Gastroesophageal sphincter (tissue), 4 donors: ENCODE data around the gene EVC2. TPM values are rescaled to one million over a fixed set of nuclear protein-coding genes. Genes with fewer than 3 reads are reported as not detected.

ENCODE experiments used
- ATAC-seq: fragments of 150-250 bp; one replicate; pipeline ENCODE4 v1.9.1; 2016; ENCODE audit warnings: mild to moderate bottlenecking, moderate library complexity
- H3K27ac ChIP-seq, 4 donors: fragments of 200-600 bp; sonication (generic) in 3 of 4; 1 replicate in 3 of 4; 2 replicates in 1 of 4; pipeline ENCODE4 v1.5.1; 2016 to 2019
- H3K27me3 ChIP-seq: fragments of 200-600 bp; sonication (generic); one replicate; pipeline ENCODE4 v1.5.1; 2019
- H3K36me3 ChIP-seq, 2 donors: fragments of 200-600 bp; sonication (generic); one replicate each; pipeline ENCODE4 v1.5.1; 2019; ENCODE audit warnings: control low read depth in 1 of 2
- H3K4me1 ChIP-seq, 3 donors: fragments of 200-600 bp; sonication (generic); 1 replicate in 2 of 3; 2 replicates in 1 of 3; pipeline ENCODE4 v1.5.1; 2016 to 2019; ENCODE audit warnings: control low read depth in 2 of 3
- H3K4me3 ChIP-seq, 2 donors: fragments of 200-600 bp; sonication (generic); one replicate each; pipeline ENCODE4 v1.5.1; 2019; ENCODE audit warnings: mild to moderate bottlenecking in 1 of 2, moderate library complexity in 1 of 2
- H3K9me3 ChIP-seq, 3 donors: fragments of 200-600 bp; sonication (generic); one replicate each; pipeline ENCODE4 v1.5.1; 2017 to 2019; ENCODE audit warnings: control low read depth in 2 of 3
- EP300 ChIP-seq: sonication (generic); formaldehyde crosslinking; IDR thresholded peaks from one replicate; pipeline ENCODE4 v1.6.1; 2017; ENCODE audit warnings: antibody characterized with exemption, mild to moderate bottlenecking
- POLR2A ChIP-seq, 2 donors: fragments of 450-650 bp; IDR thresholded peaks; one replicate each; pipeline ENCODE4 v1.6.1; 2017; ENCODE audit warnings: antibody characterized with exemption in 2 of 2, mild to moderate bottlenecking in 2 of 2, moderate library complexity in 1 of 2
- POLR2AphosphoS5 ChIP-seq: sonication (generic); formaldehyde crosslinking; IDR thresholded peaks from one replicate; pipeline ENCODE4 v1.6.1; 2017; ENCODE audit warnings: antibody characterized with exemption
- WGBS, 2 donors: methylation state at CpG; one replicate each; pipeline ENCODE4 v1.1.5; 2018; ENCODE audit warnings: low coverage in 1 of 2; 5-methylcytosine and 5-hydroxymethylcytosine counted together
- total RNA-seq, 4 donors: library from RNA; depleted of rRNA; stranded (reverse); fragments of >200 nt; gene quantifications; one replicate each; pipeline ENCODE4 v1.1.0, GENCODE V29; 2016
- TF ChIP-seq, protein P1 (sequence below), 4 experiments: fragments of 200-600 bp in 2 of 4; fragments of 450-650 bp in 2 of 4; sonication (generic) in 1 of 4; IDR thresholded peaks; one replicate each; pipeline ENCODE4 v1.5.1; 2017 to 2019; ENCODE audit warnings: antibody characterized with exemption in 4 of 4, mild to moderate bottlenecking in 2 of 4, moderate library complexity in 2 of 4

EVC2 gene
- total RNA-seq, 4 donors from 2014 or later, result 9.3 to 16.3 (median 12.4) TPM

DNA sequence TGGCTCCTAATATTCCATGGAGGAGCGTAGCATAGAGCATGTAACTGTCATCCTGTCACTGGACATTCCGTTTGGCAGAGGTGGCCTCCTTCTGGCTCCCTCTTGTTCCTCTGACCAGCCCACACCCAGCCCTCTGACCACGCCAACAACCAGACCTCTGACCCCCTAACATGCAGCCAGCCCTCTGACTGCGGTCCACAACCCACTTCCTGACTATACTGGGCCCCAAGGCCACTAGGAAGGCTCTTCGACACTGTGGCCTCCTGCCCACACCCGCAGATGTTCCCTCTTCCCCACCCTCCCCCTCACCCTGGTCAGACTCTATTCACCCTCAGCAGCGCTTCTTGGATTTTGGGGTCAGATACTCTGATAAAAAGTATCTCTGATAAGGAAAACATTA is 141.4 kb downstream of the EVC2 start:
- 67 to 100% methylated on average over 1 to 6 of the region's 7 CpGs for WGBS, 2 donors
- H3K4me1 ChIP-seq, result no peaks in the 10 kb centered on the region
- H3K36me3 ChIP-seq, result peaks cover 0 to 89% of the 10 kb centered on the region in 2 donors
- H3K27ac ChIP-seq, result no peak overlapping the region
- no peak for ATAC-seq
- H3K9me3 ChIP-seq, result no peaks in the 10 kb centered on the region
- no peak overlapping the region for H3K4me3 ChIP-seq
- no peaks in the 10 kb centered on the region for H3K27me3 ChIP-seq
- no peak for TF ChIP-seq POLR2AphosphoS5
- TF ChIP-seq, protein P1, sequence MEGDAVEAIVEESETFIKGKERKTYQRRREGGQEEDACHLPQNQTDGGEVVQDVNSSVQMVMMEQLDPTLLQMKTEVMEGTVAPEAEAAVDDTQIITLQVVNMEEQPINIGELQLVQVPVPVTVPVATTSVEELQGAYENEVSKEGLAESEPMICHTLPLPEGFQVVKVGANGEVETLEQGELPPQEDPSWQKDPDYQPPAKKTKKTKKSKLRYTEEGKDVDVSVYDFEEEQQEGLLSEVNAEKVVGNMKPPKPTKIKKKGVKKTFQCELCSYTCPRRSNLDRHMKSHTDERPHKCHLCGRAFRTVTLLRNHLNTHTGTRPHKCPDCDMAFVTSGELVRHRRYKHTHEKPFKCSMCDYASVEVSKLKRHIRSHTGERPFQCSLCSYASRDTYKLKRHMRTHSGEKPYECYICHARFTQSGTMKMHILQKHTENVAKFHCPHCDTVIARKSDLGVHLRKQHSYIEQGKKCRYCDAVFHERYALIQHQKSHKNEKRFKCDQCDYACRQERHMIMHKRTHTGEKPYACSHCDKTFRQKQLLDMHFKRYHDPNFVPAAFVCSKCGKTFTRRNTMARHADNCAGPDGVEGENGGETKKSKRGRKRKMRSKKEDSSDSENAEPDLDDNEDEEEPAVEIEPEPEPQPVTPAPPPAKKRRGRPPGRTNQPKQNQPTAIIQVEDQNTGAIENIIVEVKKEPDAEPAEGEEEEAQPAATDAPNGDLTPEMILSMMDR (IDR thresholded peaks at IDR 0.05), result no peak
- no peak for TF ChIP-seq EP300
- TF ChIP-seq POLR2A (IDR thresholded peaks at IDR 0.05), result no peak

DNA sequence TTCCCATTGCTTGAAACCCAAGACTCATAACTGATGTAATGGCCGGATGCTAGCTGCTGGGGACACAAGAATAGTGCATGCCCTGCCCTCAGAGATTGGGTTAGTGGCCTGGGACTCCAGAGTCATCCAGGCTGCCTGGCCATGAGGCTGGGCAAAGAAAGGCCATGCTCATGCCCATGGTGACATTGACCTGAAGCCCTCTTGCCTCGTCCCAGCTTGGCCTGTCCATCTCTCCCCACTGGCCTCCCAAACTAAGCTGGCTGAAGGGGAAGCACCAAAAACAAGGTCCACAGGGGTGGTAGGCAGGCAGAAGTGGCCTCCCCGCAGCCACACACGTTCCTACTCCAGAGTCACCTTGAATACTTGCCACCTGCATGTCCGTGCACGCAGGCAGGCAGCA is 141.8 kb downstream of the EVC2 start:
- H3K36me3 ChIP-seq, result peaks cover 0 to 89% of the 10 kb centered on the region in 2 donors
- 93 to 95% methylated on average over 4 of the region's 6 CpGs for WGBS, 2 donors
- TF ChIP-seq POLR2AphosphoS5 (no peak), POLR2A (IDR thresholded peaks at IDR 0.05) (no peak), EP300 (no peak)
- TF ChIP-seq, protein P1 (IDR thresholded peaks at IDR 0.05), result no peak
- no peak overlapping the region for H3K27ac ChIP-seq
- no peaks in the 10 kb centered on the region for H3K27me3 ChIP-seq
- ATAC-seq, result no peak
- no peak overlapping the region for H3K4me3 ChIP-seq
- H3K9me3 ChIP-seq, result no peaks in the 10 kb centered on the region
- H3K4me1 ChIP-seq, result no peaks in the 10 kb centered on the region

DNA sequence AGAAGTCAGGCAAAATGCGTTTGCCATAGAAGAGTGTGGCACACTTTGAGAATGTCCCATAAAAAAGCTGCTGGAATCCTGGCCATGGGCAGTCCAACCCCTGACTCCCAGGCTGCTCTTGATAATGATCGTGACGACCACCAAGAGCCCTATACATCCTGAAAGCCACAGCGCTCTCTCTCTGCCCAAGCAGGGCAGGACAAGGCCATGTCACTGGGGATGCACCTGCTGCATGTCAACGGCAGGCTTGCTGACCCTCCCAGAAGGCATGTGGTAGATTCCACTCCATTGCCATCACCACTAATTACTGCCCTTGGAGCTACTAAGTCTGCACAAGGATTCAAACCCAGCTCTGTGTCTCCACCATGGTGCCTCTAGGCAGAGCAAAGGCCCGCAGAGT is 144.5 kb downstream of the EVC2 start:
- H3K4me1 ChIP-seq, result no peaks in the 10 kb centered on the region
- ATAC-seq, result no peak
- no peaks in the 10 kb centered on the region for H3K9me3 ChIP-seq
- H3K27ac ChIP-seq, result no peak overlapping the region
- no peak overlapping the region for H3K4me3 ChIP-seq
- WGBS, 2 donors, result 77 to 100% methylated on average over 2 to 3 of the region's 6 CpGs
- peaks cover 0 to 99% of the 10 kb centered on the region in 2 donors for H3K36me3 ChIP-seq
- TF ChIP-seq EP300, result no peak
- no peak for TF ChIP-seq POLR2A (IDR thresholded peaks at IDR 0.05)
- TF ChIP-seq, protein P1 (IDR thresholded peaks at IDR 0.05), result no peak
- TF ChIP-seq POLR2AphosphoS5, result no peak
- H3K27me3 ChIP-seq, result no peaks in the 10 kb centered on the region

DNA sequence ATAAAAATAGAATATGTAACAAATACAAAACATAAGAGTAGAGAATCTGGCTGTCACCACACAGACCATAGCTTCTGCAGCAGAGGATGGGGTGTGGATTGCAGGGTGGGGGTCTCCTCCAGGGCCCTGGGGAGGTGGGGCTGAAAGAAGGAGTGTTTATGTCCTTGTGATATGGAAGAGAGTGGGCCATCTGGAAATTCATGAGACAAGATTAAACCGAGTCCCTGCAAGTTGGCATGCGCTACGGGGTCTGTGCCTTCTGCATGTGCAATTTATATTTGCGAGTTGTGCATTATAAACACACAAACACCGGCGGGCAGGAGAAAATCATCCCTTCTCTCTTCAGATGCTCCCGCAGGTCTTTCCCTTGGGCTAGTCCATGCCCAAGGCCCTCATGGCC is 145.9 kb downstream of the EVC2 start:
- Histone ChIP-seq H3K4me1 (no peaks in the 10 kb centered on the region), H3K27me3 (no peaks in the 10 kb centered on the region), H3K4me3 (no peak overlapping the region), H3K9me3 (no peaks in the 10 kb centered on the region), H3K36me3 (peaks cover 0 to 97% of the 10 kb centered on the region in 2 donors), H3K27ac (no peak overlapping the region)
- ATAC-seq, result no peak
- TF ChIP-seq POLR2AphosphoS5 (no peak), EP300 (no peak), POLR2A (IDR thresholded peaks at IDR 0.05) (no peak)
- TF ChIP-seq, protein P1 (IDR thresholded peaks at IDR 0.05), result no peak
- WGBS, 2 donors, result 94 to 100% methylated on average over 7 of the region's 7 CpGs

DNA sequence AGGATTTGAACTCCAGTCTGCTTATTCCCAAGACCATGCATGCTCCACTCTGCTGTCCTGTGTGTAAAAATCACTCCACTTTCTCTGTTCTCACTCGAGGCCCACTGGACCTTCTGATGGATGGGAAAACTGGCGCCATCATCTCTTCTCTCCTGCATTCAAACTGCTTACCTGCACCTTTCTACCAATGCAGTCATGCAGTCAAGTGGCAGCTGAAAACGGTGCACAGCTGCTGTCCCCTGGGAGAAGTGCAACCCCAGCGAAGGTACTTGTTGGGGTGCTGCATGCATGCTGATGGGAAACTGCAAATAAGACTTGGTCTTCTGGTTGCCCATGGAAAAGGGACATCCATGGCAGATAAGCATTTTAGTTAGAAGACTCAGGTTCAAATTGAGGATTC is 147.1 kb downstream of the EVC2 start:
- H3K27me3 ChIP-seq, result no peaks in the 10 kb centered on the region
- H3K36me3 ChIP-seq, result peaks cover 0 to 88% of the 10 kb centered on the region in 2 donors
- no peaks in the 10 kb centered on the region for H3K9me3 ChIP-seq
- H3K4me1 ChIP-seq, result no peaks in the 10 kb centered on the region
- no peak overlapping the region for H3K27ac ChIP-seq
- ATAC-seq, result no peak
- 71 to 90% methylated on average over 1 to 2 of the region's 4 CpGs for WGBS, 2 donors
- H3K4me3 ChIP-seq, result no peak overlapping the region
- TF ChIP-seq POLR2A (IDR thresholded peaks at IDR 0.05) (no peak), POLR2AphosphoS5 (no peak), EP300 (no peak)
- TF ChIP-seq, protein P1 (IDR thresholded peaks at IDR 0.05), result no peak
